Measurements from ENCODE around the gene OSBPL10.

- no peak for TF ChIP-seq CTCF (IDR thresholded peaks at IDR 0.05; ENCODE audit: control extremely low read depth in 1 of 3, insufficient read depth in 1 of 3, low read depth in 1 of 3, low read length in 3 of 3)
- no peak for TF ChIP-seq POLR2A (IDR thresholded peaks at IDR 0.05; ENCODE audit: control extremely low read depth in 1 of 2, low read depth in 2 of 2, low read length in 2 of 2)
- TF ChIP-seq CREB1 (IDR thresholded peaks at IDR 0.05): no peak
Observed at GRCh38 chr3:31997500-31997899, 16.4 kb upstream of the OSBPL10 start.
